HepG2 (cell line): ENCODE data around the gene MYO7B. TPM values are rescaled to one million over a fixed set of nuclear protein-coding genes. Genes with fewer than 3 reads are reported as not detected.

Source experiments
- ATAC-seq: fragments of 200-7000 bp; cut with Tn5 transposase; 3 replicates; pipeline ENCODE4 v1.9.1; 2020; ENCODE audit warnings: mild to moderate bottlenecking, moderate library complexity
- BruUV-seq: library from RNA; stranded (reverse); fragments of 400-500 nt; replicated peaks from 2 replicates; lab custom pipeline; 2021; lab: Mats Ljungman, UMichigan
- CTCF ChIA-PET: fragments of 300-600 bp; formaldehyde crosslinking; extraction: SDS; loops from one replicate; lab custom pipeline; 2021; ENCODE audit warnings: low total read pairs, inconsistent platforms, low intra/inter-chr PET ratio; lab: Yijun Ruan, JAX
- POLR2A ChIA-PET: fragments of 350-600 bp; sonication (Branson Sonifier 250); formaldehyde crosslinking; loops from one replicate; lab custom pipeline; 2020; ENCODE audit warnings: antibody characterized with exemption, inconsistent platforms; lab: Yijun Ruan, JAX
- DNase-seq: peaks from one replicate; pipeline ENCODE4 v3.0.0-alpha.2; 2015; ENCODE audit warnings: low spot score
- FAIRE-seq: peaks from 3 replicates; lab custom pipeline; 2011; peaks lifted over from hg19 to GRCh38; lab: Jason Lieb, UNC
- H2AFZ ChIP-seq: one replicate; pipeline ENCODE4 v1.6.1; 2011; ENCODE audit warnings: low read length, inconsistent platforms
- H3K27ac ChIP-seq: fragments of 300-600 bp; 3 replicates; pipeline ENCODE4 v1.8.0; 2011; ENCODE audit warnings: mixed run types, mild to moderate bottlenecking, mixed read lengths, low read length, inconsistent platforms; ENCODE audit not compliant: insufficient read depth; ENCODE audit errors: extremely low read length
- H3K27me3 ChIP-seq, 2 experiments: fragments of 200-600 bp in 1 of 2; 2 replicates in 1 of 2; 3 replicates in 1 of 2; pipeline versions ENCODE4 v1.6.0 to v1.8.0; 2011; ENCODE audit warnings: low read length in 2 of 2, mild to moderate bottlenecking in 2 of 2, moderate library complexity in 2 of 2, inconsistent platforms in 1 of 2; ENCODE audit not compliant: insufficient read depth in 2 of 2, control insufficient read depth in 1 of 2
- H3K36me3 ChIP-seq, 2 experiments: fragments of 200-600 bp in 1 of 2; replicated peaks in 1 of 2; 2 replicates in 1 of 2; 3 replicates in 1 of 2; pipeline versions ENCODE4 v1.5.1 to v1.8.0; 2011; ENCODE audit warnings: low read length in 2 of 2, inconsistent platforms in 1 of 2; ENCODE audit not compliant: insufficient read depth in 2 of 2, control insufficient read depth in 1 of 2
- H3K4me1 ChIP-seq: 2 replicates; pipeline ENCODE4 v1.5.1; 2012; ENCODE audit warnings: low read length, inconsistent platforms; ENCODE audit not compliant: insufficient read depth
- H3K4me2 ChIP-seq: 2 replicates; pipeline ENCODE4 v1.6.0; 2011; ENCODE audit warnings: low read depth, low read length, inconsistent platforms
- H3K4me3 ChIP-seq, 3 experiments: fragments of 200-600 bp in 1 of 3; sonication (generic), shearing (Covaris generic) in 1 of 3; replicated peaks in 1 of 3; 2 replicates each; pipeline ENCODE4 v1.5.1; 2011 to 2016; ENCODE audit warnings: low read length in 3 of 3, inconsistent platforms in 2 of 3, low read depth in 2 of 3, mild to moderate bottlenecking in 2 of 3, control low read depth in 1 of 3, mixed read lengths in 1 of 3; ENCODE audit not compliant: insufficient read depth in 1 of 3
- H3K79me2 ChIP-seq: one replicate; pipeline ENCODE4 v1.6.1; 2011; ENCODE audit warnings: low read length, inconsistent platforms; ENCODE audit not compliant: insufficient read depth
- H3K9ac ChIP-seq: 2 replicates; pipeline ENCODE4 v1.6.0; 2011; ENCODE audit warnings: mild to moderate bottlenecking, low read depth, low read length, inconsistent platforms; ENCODE audit not compliant: insufficient read depth
- H3K9me3 ChIP-seq: 2 replicates; pipeline ENCODE4 v1.5.1; 2012; ENCODE audit warnings: mild to moderate bottlenecking, low read length
- H4K20me1 ChIP-seq: 2 replicates; pipeline ENCODE4 v1.6.0; 2011; ENCODE audit warnings: inconsistent platforms, mild to moderate bottlenecking, low read length, moderate library complexity; ENCODE audit not compliant: insufficient read depth
- BRCA1 ChIP-seq: sonication (generic); formaldehyde crosslinking; IDR thresholded peaks from 2 replicates; pipeline ENCODE4 v1.4.0; 2020; ENCODE audit warnings: missing genetic modification reagents
- IKZF5 ChIP-seq: IDR thresholded peaks from 2 replicates; pipeline ENCODE4 v1.6.1; 2018; ENCODE audit warnings: missing genetic modification reagents, mild to moderate bottlenecking, missing compliant biosample characterization
- MIER2 ChIP-seq: IDR thresholded peaks from 2 replicates; pipeline ENCODE4 v1.6.1; 2016; ENCODE audit warnings: missing biosample characterization, missing genetic modification reagents
- NCOR1 ChIP-seq: fragments of 200-600 bp; sonication (generic); IDR thresholded peaks from 2 replicates; pipeline ENCODE4 v1.7.0; 2017; ENCODE audit warnings: antibody characterized with exemption, low read length, borderline replicate concordance
- WGBS: methylation state at CpG from one replicate; pipeline ENCODE4 v1.1.6; 2017; ENCODE audit warnings: low lambda C conversion rate; 5-methylcytosine and 5-hydroxymethylcytosine counted together
- in situ Hi-C: cut with HindIII; loops from 2 replicates; pipeline ENCODE4 v1.10.0; 2017; ENCODE audit warnings: low pct_unique_long_range_greater_than_20kb; ENCODE audit not compliant: extremely low pct_ligation_motif_present
- intact Hi-C: fragments of 100-400 bp; cut with micrococcal nuclease; formaldehyde crosslinking; loops from one replicate; pipeline ENCODE4 v1.10.0; 2022; ENCODE audit not compliant: unreplicated experiment
- polyA plus RNA-seq, 8 experiments: library from polyadenylated mRNA; depleted of rRNA in 3 of 8; stranded (reverse) in 7 of 8; unstranded in 1 of 8; fragments of >200 nt; fragmentation: Illumina TruSeq in 4 of 8; extraction: Trizol in 4 of 8; gene quantifications; 2 replicates each; pipeline versions ENCODE4 v1.2.1 to v1.2.3, GENCODE V29; 2011 to 2016; ENCODE audit warnings: low read depth in 4 of 8, missing spikeins in 1 of 8, mixed read lengths in 1 of 8; ENCODE audit not compliant: insufficient read depth in 1 of 8
- total RNA-seq, 5 experiments: library from RNA; depleted of rRNA; stranded (reverse); fragments of >200 nt; fragmentation: Illumina TruSeq; extraction: Trizol; gene quantifications; 2 replicates each; pipeline ENCODE4 v1.2.3, GENCODE V29; 2016; ENCODE audit warnings: low read depth in 1 of 5
- TF ChIP-seq, protein P1 (sequence below): sonication (generic); formaldehyde crosslinking; IDR thresholded peaks from 2 replicates; pipeline ENCODE4 v1.4.0; 2020; ENCODE audit warnings: missing genetic modification reagents
- TF ChIP-seq, protein P2 (sequence below): sonication (generic); formaldehyde crosslinking; IDR thresholded peaks from 2 replicates; pipeline ENCODE4 v1.5.0; 2020; ENCODE audit warnings: missing genetic modification reagents

The MYO7B gene
- total and polyA plus RNA-seq, 2 of the 13 experiments (the other 11 are each of a cell fraction or from before 2014, with no cell fraction given): not detected

- DNase-seq (no peak), ATAC-seq (no peak), FAIRE-seq (no peak)
- 18% methylated on average over 5 of the region's 5 CpGs for WGBS
- Histone ChIP-seq H3K9ac (no peak overlapping the region), H3K36me3 (no peaks in the 10 kb centered on the region), H3K27ac (no peak overlapping the region), H4K20me1 (no peaks in the 10 kb centered on the region), H3K9me3 (no peaks in the 10 kb centered on the region), H3K4me2 (no peak overlapping the region), H3K27me3 (peaks cover 7 to 40% of the 10 kb centered on the region in 2 experiments), H3K4me1 (peaks cover 11% of the 10 kb centered on the region), H2AFZ (no peak overlapping the region), H3K79me2 (no peaks in the 10 kb centered on the region), H3K4me3 (no peak overlapping the region)
- ChIA-PET CTCF (no interaction called here), POLR2A (no interaction called here)
- in situ Hi-C loops: no loop called here
- TF ChIP-seq, protein P1, sequence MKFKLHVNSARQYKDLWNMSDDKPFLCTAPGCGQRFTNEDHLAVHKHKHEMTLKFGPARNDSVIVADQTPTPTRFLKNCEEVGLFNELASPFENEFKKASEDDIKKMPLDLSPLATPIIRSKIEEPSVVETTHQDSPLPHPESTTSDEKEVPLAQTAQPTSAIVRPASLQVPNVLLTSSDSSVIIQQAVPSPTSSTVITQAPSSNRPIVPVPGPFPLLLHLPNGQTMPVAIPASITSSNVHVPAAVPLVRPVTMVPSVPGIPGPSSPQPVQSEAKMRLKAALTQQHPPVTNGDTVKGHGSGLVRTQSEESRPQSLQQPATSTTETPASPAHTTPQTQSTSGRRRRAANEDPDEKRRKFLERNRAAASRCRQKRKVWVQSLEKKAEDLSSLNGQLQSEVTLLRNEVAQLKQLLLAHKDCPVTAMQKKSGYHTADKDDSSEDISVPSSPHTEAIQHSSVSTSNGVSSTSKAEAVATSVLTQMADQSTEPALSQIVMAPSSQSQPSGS (CRISPR knock-in tag): no peak
- TF ChIP-seq BRCA1 (CRISPR knock-in tag) (no peak), IKZF5 (CRISPR knock-in tag) (no peak), NCOR1 (no peak), MIER2 (CRISPR knock-in tag) (no peak)
- no TSS peak for BruUV-seq
- intact Hi-C loops: no loop called here
Measured at GRCh38 chr2:127588241-127588640, 52.8 kb downstream of the MYO7B start.

DNA sequence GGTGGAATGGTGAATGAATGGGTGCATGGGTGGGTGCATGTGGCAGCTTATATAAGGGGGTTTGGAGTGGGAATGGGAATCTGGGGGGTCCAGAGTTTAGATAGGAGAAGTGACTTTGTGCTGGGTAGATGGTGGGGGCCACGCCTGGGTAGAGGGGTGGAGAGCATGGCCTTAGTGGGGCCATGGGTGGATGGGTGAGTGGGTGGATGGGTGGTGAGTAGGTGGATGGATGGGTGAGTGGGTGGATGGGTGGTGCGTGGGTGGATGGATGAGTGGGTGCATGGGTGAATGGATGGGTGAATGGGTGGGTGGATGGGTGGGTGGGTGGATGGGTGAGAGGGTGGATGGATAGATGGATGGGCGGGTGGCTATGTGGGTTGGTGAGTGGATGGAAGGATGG, 53.9 kb downstream of the MYO7B start:
- no TSS peak for BruUV-seq
- intact Hi-C loops: no loop called here
- ChIA-PET CTCF (no interaction called here), POLR2A (no interaction called here)
- Histone ChIP-seq H4K20me1 (no peaks in the 10 kb centered on the region), H3K4me1 (peaks cover 11% of the 10 kb centered on the region), H3K4me3 (no peak overlapping the region), H3K79me2 (no peaks in the 10 kb centered on the region), H3K36me3 (no peaks in the 10 kb centered on the region), H3K27ac (no peak overlapping the region), H3K4me2 (no peak overlapping the region), H3K27me3 (peaks cover 2 to 36% of the 10 kb centered on the region in 2 experiments), H2AFZ (no peak overlapping the region), H3K9ac (no peak overlapping the region), H3K9me3 (no peaks in the 10 kb centered on the region)
- FAIRE-seq: no peak
- ATAC-seq: no peak
- no peak for DNase-seq
- in situ Hi-C loops: no loop called here
- WGBS: 22% methylated on average over 3 of the region's 3 CpGs
- TF ChIP-seq, protein P2, sequence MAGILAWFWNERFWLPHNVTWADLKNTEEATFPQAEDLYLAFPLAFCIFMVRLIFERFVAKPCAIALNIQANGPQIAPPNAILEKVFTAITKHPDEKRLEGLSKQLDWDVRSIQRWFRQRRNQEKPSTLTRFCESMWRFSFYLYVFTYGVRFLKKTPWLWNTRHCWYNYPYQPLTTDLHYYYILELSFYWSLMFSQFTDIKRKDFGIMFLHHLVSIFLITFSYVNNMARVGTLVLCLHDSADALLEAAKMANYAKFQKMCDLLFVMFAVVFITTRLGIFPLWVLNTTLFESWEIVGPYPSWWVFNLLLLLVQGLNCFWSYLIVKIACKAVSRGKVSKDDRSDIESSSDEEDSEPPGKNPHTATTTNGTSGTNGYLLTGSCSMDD (CRISPR knock-in tag): no peak
